HEK293 (cell line): Measurements from ENCODE around the gene ANO7.

Source experiments
- CTCF ChIA-PET: fragments of 350-600 bp; formaldehyde crosslinking; extraction: SDS; loops from one replicate; lab custom pipeline; 2021; ENCODE audit warnings: antibody characterized with exemption; lab: Yijun Ruan, JAX
- POLR2A ChIA-PET: fragments of 300-600 bp; formaldehyde crosslinking; extraction: SDS; loops from one replicate; lab custom pipeline; 2020; ENCODE audit warnings: antibody characterized with exemption, inconsistent platforms; lab: Yijun Ruan, JAX
- H3K27ac ChIP-seq: fragments of 200-500 bp; sonication (Bioruptor generic); 2 replicates; pipeline ENCODE4 v1.5.1; 2014; ENCODE audit warnings: low read depth, low read length, control low read depth, inconsistent platforms; ENCODE audit errors: extremely low read depth
- H3K36me3 ChIP-seq, 2 experiments: fragments of 200-500 bp in 1 of 2; sonication (Bioruptor generic) in 1 of 2; 1 replicate in 1 of 2; 2 replicates in 1 of 2; pipeline ENCODE4 v1.5.1; 2014 to 2017; ENCODE audit warnings: inconsistent platforms in 2 of 2, low read length in 2 of 2; ENCODE audit not compliant: control insufficient read depth in 2 of 2, insufficient read depth in 1 of 2
- H3K4me1 ChIP-seq: fragments of 200-500 bp; sonication (Bioruptor generic); 2 replicates; pipeline ENCODE4 v1.5.1; 2014; ENCODE audit warnings: mild to moderate bottlenecking, low read length, inconsistent platforms; ENCODE audit not compliant: control insufficient read depth, insufficient read depth
- H3K4me3 ChIP-seq: 2 replicates; pipeline ENCODE4 v1.5.1; 2011; ENCODE audit warnings: low read depth, mild to moderate bottlenecking, control low read depth, low read length, moderate library complexity
- H3K9me3 ChIP-seq: fragments of 200-500 bp; sonication (Bioruptor generic); 2 replicates; pipeline ENCODE4 v1.5.1; 2014; ENCODE audit warnings: low read depth, low read length, inconsistent platforms; ENCODE audit not compliant: control insufficient read depth, insufficient read depth
- ATF2 ChIP-seq: fragments of 450-650 bp; formaldehyde crosslinking; IDR thresholded peaks from 2 replicates; pipeline ENCODE4 v1.5.1; 2016; ENCODE audit warnings: missing biosample characterization, missing genetic modification characterization, low read depth
- BCL11B ChIP-seq: fragments of 450-650 bp; formaldehyde crosslinking; IDR thresholded peaks from 2 replicates; pipeline ENCODE4 v1.5.1; 2016; ENCODE audit warnings: low read depth, missing biosample characterization, missing genetic modification characterization
- ELK4 ChIP-seq: IDR thresholded peaks from 2 replicates; pipeline ENCODE4 v1.6.1; 2011; ENCODE audit warnings: mild to moderate bottlenecking, low read depth, low read length, borderline replicate concordance
- HOXC10 ChIP-seq: sonication (generic); formaldehyde crosslinking; IDR thresholded peaks from 2 replicates; pipeline ENCODE4 v1.8.1; 2023; ENCODE audit warnings: mild to moderate bottlenecking, missing genetic modification reagents
- INSM2 ChIP-seq: fragments of 450-650 bp; formaldehyde crosslinking; IDR thresholded peaks from 2 replicates; pipeline ENCODE4 v1.5.1; 2016; ENCODE audit warnings: missing biosample characterization, missing genetic modification characterization
- MEIS1 ChIP-seq: sonication (generic); formaldehyde crosslinking; IDR thresholded peaks from 2 replicates; pipeline ENCODE4 v1.8.1; 2022; ENCODE audit warnings: missing genetic modification reagents, mild to moderate bottlenecking, borderline replicate concordance
- ZBTB1 ChIP-seq: fragments of 450-650 bp; formaldehyde crosslinking; IDR thresholded peaks from 2 replicates; pipeline ENCODE4 v1.5.1; 2016; ENCODE audit warnings: missing biosample characterization, missing genetic modification characterization
- ZBTB10 ChIP-seq: fragments of 450-650 bp; formaldehyde crosslinking; IDR thresholded peaks from 2 replicates; pipeline ENCODE4 v1.5.1; 2016; ENCODE audit warnings: missing biosample characterization, missing genetic modification characterization
- ZBTB49 ChIP-seq: fragments of 450-650 bp; formaldehyde crosslinking; IDR thresholded peaks from 2 replicates; pipeline ENCODE4 v1.5.1; 2016; ENCODE audit warnings: missing biosample characterization, missing genetic modification characterization, low read depth
- ZNF114 ChIP-seq: fragments of 450-650 bp; formaldehyde crosslinking; IDR thresholded peaks from 2 replicates; pipeline ENCODE4 v1.5.0; 2017; ENCODE audit warnings: missing biosample characterization, missing genetic modification characterization
- ZNF23 ChIP-seq: fragments of 450-650 bp; formaldehyde crosslinking; IDR thresholded peaks from 2 replicates; pipeline ENCODE4 v1.5.1; 2016; ENCODE audit warnings: missing biosample characterization, missing genetic modification characterization, borderline replicate concordance
- ZNF280C ChIP-seq: fragments of 450-650 bp; formaldehyde crosslinking; IDR thresholded peaks from 2 replicates; pipeline ENCODE4 v1.5.1; 2016; ENCODE audit warnings: missing biosample characterization, missing genetic modification characterization
- ZNF280D ChIP-seq: fragments of 450-650 bp; formaldehyde crosslinking; IDR thresholded peaks from 2 replicates; pipeline ENCODE4 v1.5.1; 2016; ENCODE audit warnings: missing biosample characterization, missing genetic modification characterization
- ZNF335 ChIP-seq: fragments of 450-650 bp; formaldehyde crosslinking; conservative IDR thresholded peaks from 2 replicates; pipeline ENCODE4 v1.5.1; 2016; ENCODE audit warnings: missing biosample characterization, missing genetic modification characterization
- ZNF629 ChIP-seq: fragments of 450-650 bp; formaldehyde crosslinking; IDR thresholded peaks from 2 replicates; pipeline ENCODE4 v1.5.1; 2017; ENCODE audit warnings: missing biosample characterization, missing genetic modification characterization
- ZNF658 ChIP-seq: fragments of 450-650 bp; formaldehyde crosslinking; IDR thresholded peaks from 2 replicates; pipeline ENCODE4; 2016; ENCODE audit warnings: missing biosample characterization, missing genetic modification characterization
- ZNF76 ChIP-seq: fragments of 450-650 bp; formaldehyde crosslinking; IDR thresholded peaks from 2 replicates; pipeline ENCODE4; 2016; ENCODE audit warnings: low read depth, missing biosample characterization, missing genetic modification characterization, borderline replicate concordance
- ZNF830 ChIP-seq: fragments of 450-650 bp; IDR thresholded peaks from 2 replicates; pipeline ENCODE4 v1.5.0; 2018; ENCODE audit warnings: missing biosample characterization, missing genetic modification characterization, low read depth, mild to moderate bottlenecking, moderate library complexity
- ZNF837 ChIP-seq: fragments of 450-650 bp; formaldehyde crosslinking; IDR thresholded peaks from 2 replicates; pipeline ENCODE4 v1.5.1; 2016; ENCODE audit warnings: missing biosample characterization, missing genetic modification characterization

The ANO7 gene

GRCh38 chr2:241177526-241178334 is 10.7 kb upstream of the ANO7 start (continued):
- no peak for TF ChIP-seq ELK4
- no peak for TF ChIP-seq ZNF658 (tag by site-specific recombination)
- TF ChIP-seq ZNF280C (tag by site-specific recombination) = no peak
- no peak for TF ChIP-seq ZBTB10
- TF ChIP-seq ZNF76 (tag by site-specific recombination) = no peak
- TF ChIP-seq MEIS1 (CRISPR knock-in tag) = no peak
- no peak for TF ChIP-seq BCL11B (tag by site-specific recombination)
- TF ChIP-seq ZNF629 = no peak
- no peak for TF ChIP-seq ZBTB49 (tag by site-specific recombination)
- no peak for TF ChIP-seq ATF2 (tag by site-specific recombination)
- TF ChIP-seq ZNF23 (tag by site-specific recombination) = no peak
- TF ChIP-seq, all 188 proteins: peak for 0

GRCh38 chr2:241178961-241179360 is 9.5 kb upstream of the ANO7 start:
- no peaks in the 10 kb centered on the region for H3K4me1 ChIP-seq
- peaks cover 0 to 39% of the 10 kb centered on the region in 2 experiments; a peak in 2 of 3 replicates for H3K36me3 ChIP-seq
- no peak overlapping the region for H3K4me3 ChIP-seq
- H3K9me3 ChIP-seq = no peaks in the 10 kb centered on the region
- POLR2A ChIA-PET = no interaction called here
- CTCF ChIA-PET = no interaction called here
- no peak overlapping the region for H3K27ac ChIP-seq
- TF ChIP-seq ZBTB1 (tag by site-specific recombination) (no peak), INSM2 (tag by site-specific recombination) (no peak), ZNF335 (tag by site-specific recombination) (no peak), ZNF114 (tag by site-specific recombination) (no peak), ZNF280D (tag by site-specific recombination) (no peak), ZNF830 (no peak), ZNF837 (no peak), HOXC10 (no peak)
